ENCODE measurements around the gene MEA1.
A peak's percentile ranks its signal among the peaks of the same experiment; 100 is the strongest.

Gene MEA1

DNA sequence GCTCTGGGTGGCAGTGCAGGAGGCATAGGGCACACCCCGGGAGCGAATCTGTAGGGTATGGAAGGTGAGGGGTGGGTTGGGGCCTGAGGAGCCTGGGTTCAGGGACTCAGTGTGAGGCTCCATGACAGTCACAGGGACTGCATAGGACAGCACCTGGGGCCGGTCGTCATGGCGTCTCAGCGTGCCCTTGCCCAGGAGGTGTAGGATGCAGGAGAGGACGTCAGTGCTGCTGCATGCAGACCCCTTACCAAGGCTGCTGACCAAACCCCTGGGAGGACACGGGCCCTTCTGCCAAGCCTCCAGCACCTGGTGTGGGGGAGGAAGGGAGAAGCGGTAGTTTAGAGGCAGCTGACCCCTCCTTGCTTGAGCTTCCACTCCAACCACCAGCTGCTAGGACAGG, 24.0 kb upstream of the MEA1 start:
- DNase-seq, result no peak

DNA sequence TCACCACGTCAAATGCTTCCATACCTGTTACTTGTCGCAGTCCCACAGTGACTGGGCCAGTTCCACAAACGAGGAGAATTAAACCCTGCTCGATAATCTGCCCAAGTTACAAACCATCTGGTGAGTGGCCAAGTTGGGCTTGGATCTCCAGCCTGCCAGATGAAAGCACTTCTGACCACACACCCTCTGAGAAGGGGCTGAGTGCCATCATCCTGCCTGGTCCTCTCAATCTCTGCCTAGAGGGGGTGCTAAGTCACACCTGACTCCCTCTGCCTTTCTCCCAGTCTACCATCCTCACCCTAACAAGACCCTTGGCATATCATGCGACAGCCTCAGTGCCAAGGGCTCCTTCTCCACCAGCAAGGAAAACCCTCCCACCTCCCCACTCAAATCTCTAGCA, 23.5 kb upstream of the MEA1 start:
- DNase-seq, result no peak

DNA sequence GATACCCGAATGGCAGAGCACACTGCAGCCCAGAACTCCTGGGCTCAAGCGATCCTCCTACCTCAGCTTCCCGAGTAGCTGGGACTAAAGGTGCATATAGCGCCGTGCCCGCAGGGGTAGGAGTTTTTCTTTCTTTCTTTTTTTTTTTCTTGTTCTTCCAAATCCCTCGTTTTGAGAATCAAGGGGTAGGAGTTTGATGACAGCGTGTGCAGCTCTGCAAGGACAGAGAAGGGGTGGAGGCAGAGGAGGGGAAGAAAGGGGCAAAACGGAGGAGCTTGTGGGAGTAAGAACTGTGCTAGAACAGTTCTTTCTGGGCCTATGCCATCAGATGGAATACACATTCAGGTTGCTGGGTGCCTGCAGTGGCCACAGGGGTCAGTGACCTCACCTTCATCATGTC, 23.0 kb upstream of the MEA1 start:
- DNase-seq, result no peak

DNA sequence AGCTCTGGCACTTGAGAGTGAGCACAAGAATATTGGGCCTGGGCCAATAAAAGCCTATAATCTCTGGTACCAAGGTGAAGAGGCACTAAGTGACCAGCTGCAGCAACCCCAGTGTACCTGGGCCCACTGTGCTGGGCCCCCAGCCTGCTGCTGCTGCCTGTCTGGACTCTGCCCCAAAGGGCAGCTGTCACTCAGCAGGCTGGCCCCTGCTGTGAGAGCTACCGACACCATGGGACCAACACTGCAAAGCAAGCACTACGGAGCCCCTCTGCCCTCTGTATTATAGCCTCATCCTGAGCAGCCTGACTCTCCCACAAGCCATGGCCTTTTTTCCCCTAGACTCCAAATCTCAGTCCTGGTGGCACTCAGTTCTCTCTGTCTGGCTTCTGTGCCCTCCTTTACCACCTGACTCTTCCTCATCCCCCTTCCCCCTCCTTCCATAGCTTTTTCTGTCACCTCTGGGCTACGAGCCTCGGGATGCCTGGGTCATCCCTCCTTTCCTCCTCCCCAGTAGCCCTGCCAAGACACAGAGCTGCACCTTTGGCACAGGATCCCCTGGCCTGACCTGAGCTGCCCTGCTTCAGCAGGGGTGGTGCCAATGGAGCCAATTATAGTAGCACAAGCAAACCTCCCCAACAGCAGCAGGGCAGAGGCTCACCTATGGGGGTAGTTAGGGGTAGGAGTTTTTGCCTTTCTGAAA, 21.9 kb upstream of the MEA1 start:
- no peak for DNase-seq

DNA sequence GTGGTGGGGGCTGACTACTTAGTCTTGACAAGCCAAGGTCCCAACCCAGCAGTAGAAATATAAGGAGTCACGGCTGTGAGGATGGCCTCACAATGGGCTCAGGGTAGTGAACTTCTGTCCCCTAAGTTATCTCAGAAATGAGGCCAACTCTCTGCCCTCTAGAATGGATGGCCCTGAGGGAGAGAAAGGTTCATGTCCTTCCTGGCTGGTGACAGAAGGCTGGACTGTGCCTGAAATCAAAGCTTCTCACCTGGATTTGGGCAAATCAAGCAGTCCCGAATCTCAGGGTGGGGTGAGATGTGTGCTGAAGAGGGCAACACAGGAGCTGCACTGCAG, 20.4 kb upstream of the MEA1 start:
- no peak for DNase-seq

DNA sequence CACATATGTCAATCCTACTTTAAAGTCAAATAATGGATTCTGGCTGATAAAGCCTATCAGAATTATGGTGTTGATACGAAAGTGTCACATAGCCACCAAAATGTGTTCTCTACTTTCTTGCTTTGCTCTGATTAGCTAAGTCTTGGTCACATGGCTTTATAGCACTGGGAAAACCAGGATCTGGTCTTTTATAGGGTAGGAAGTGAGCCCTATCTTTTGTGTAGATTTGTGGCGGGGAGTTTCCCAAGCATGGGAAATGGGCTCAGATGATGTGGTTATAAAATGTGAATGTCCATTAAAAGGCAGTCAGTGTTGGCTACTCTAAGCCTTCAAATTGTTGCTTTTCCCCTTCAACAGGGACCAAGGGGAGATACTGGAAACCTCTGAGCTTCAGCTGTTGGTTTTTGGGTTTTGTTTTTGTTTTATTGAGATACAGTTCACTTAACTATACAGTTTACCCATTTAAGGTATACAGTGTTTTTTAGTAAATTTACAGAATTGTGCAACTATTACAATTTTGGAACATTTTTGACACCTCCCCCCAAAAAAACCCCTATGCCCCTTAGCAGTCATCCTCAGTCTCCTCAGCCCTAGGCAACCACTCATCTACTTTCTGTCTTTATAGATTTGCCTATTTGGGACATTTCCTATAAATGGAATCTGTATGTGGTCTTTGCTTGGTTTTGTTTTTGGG, 19.9 kb upstream of the MEA1 start:
- DNase-seq, result peak; percentile 44

DNA sequence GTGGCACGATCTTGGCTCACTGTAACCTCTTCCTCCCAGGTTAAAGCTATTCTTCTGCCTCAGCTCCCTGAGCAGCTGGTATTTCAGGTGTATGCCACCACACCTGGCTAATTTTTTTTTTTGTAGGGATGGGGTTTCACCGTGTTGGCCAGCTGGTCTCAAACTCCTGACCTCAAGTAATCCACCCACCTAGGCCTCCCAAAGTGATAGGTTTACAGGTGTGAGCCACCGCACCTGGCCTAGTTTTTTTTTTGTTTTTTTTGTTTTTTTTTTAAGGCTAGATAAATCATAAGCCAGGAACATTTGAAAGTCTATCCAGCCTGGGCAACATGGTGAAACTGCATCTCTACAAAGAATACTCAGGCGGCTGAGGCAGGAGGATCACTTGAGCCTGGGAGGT, 18.6 kb upstream of the MEA1 start:
- DNase-seq, result no peak

DNA sequence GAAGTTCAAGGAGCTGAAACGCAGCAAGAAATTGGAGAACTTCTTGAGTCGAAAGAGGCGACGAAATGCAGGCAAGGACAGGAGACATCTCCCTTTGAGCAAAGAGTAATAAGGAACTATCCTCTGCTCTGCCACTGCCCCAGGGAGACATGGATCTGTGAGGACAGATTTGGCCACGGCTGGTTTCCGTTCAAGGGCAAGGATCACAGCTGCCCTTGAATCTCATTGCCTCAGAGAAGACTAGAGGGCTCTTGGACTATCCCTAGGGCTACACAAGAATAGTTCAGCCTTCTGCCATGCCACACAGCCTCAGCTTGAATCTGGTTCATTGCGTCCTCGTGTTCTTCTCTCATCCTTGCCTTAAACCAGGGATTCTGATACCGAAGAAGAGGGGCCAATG, 15.4 kb upstream of the MEA1 start:
- no peak for DNase-seq

DNA sequence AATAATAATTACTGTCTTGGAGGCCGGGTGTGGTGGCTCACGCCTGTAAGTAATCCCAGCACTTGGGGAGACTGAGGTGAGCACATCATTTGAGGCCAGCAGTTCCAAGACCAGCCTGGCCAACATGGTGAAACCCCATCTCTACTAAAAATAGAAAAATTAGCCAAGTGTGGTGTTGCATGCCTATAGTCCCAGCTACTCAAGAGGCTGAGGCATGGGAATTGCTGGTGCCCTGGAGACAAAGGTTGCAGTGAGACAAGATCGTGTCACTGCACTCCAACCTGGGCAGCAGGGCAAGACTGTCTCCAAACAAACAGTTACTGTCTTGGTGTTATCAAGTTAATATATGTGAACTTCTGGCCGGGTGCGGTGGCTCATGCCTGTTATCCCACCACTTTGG, 12.6 kb upstream of the MEA1 start:
- DNase-seq, result no peak

DNA sequence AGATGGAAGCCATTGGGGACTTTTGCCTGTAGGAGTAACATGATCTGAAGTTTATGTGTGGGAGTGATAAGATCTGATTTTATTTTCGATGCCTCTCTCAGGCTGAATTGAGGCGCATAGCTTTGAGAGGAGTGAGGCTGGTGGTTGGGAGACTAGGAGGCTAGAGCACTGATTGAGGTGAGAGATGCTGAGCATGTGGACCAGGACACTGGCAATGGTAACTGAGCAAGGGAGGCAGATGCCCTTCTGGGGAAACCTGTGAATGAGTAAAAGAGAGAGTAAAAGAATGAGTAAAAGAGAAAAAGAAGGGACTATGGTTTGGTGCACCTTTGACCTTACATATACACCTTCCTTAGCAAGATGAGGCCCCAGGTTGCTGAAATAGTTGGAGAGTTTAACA, 10.7 kb upstream of the MEA1 start:
- DNase-seq, result no peak

DNA sequence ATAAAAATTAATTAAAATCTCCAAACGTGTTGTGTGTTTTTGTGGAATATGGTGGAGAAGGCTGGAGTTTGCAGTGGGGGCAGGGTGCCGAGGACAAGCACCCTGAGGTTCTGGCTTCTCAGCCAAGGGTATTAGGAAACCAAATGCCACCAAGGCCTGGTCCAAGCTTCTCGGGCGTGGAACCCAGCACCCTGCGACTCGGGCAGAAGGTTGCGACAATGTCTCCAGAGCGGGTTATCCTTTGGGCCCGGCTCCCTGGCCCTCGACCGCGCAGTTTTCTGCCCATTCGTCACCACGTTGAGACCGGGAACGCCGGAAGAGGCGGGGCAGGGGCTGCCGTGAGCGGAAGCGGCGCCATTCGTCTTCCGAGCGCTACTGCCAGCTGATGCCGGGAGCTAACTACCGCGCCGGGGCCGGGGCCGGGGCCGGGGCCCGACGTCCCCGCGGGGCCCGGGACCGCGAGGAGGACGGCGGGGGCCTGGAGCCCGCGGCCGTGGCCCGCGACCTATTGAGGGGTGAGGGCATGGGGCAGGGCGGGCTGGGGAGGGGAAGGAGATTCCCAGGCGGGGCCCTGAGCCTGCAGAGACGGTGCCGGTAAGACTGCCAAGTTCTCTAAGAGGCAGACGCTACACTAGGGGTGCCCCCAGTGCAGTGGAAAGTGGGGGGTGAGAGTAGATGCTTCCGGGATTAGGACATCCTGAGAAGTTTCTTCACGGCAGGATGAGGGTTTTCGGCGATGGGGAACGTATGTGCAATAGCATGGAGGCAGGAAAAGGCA, 7.7 kb upstream of the MEA1 start, which contains the start of gene RRP36:
Gene RRP36 (plus strand): TSS at position 354 of the 778 bp plus-strand sequence. CDS start 32 bp downstream, at position 386.
- peak; percentile 84 for DNase-seq

DNA sequence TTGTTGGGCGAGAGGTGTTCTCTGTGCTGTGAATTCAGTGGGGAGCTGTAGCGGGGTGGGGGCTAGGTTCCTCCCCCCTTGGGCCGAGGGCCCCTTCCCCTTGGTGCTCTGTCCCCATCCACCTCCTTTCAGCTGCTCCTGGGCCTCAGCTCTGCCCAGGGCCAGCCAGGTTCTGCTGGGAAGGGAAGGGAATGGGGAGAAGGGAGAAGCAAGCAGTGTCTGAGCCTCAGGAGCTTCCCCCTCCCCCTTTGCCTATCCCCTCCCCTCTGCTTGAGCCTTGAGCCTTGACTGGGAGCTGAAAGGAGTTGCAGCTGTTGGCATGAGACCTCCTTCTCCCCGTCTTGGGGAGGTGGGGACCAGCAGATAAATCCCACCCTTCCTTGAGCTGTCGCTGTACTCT, 7.1 kb upstream of the MEA1 start:
- DNase-seq, result no peak

DNA sequence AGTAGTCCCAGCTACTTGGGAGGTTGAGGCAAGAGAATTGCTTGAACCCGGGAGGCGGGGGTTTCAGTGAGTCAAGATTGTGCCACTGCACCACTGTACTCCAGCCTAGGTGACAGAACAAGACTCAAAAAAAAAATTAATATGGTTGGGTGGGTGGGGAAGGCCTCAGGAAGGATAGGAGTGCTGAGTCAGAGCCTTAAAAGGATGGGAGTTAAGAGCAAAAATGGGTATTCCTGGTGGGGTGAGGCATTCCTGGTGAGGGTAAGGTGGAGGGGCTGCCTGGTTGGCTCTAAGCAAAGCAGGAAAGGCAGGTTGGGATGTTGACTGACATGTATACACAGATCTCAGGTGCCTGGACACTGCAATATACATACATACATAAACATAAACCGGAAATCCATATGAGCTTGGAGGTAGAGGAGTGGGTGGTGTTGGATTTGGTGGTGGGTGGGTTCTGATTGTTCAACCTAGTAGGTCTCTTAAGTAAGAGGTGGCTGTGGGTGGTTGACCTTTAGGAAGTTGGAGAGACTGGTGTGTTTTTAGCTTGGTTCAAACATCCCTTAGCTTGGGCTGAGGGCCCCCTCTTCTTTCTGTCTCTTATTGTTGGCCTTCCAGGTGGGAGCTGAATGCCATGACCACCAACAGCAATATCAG, 6.4 kb upstream of the MEA1 start:
- DNase-seq, result no peak

DNA sequence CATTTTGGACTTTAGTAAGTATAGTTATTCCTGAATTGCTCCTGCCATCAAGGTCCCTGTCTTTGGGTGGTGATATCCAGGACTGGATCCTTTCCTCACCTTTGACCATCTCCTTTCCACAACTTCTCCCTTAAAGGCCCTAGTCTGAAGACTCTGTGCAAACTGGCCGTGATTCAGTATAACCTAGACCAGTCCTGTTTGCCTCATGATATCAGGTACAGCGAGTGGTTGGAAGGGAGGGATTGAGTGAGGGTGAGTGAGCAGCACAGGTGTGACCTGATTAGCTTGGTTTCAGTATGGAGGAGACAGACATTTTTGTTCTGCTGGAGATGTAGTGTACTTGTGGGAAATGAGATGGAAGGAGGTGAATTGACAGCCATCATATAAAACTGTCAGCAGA, 5.4 kb upstream of the MEA1 start:
- DNase-seq, result no peak

DNA sequence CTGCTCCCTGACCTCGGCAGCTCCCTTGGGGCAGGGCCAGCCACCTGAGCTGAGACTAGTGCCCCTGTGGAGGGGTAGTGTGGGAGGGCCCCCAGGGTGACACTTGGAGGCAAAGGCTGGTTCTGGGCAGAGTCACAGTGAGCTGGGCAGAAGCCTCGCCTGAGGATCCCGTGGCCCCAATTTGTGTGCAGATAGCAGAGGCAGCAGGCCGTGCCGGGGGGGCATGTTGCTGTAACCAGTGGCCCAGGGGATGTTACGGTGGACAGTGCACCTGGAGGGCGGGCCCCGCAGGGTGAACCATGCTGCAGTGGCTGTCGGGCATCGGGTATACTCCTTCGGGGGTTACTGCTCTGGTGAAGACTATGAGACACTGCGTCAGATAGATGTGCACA, 3.2 kb upstream of the MEA1 start:
- no peak for DNase-seq

DNA sequence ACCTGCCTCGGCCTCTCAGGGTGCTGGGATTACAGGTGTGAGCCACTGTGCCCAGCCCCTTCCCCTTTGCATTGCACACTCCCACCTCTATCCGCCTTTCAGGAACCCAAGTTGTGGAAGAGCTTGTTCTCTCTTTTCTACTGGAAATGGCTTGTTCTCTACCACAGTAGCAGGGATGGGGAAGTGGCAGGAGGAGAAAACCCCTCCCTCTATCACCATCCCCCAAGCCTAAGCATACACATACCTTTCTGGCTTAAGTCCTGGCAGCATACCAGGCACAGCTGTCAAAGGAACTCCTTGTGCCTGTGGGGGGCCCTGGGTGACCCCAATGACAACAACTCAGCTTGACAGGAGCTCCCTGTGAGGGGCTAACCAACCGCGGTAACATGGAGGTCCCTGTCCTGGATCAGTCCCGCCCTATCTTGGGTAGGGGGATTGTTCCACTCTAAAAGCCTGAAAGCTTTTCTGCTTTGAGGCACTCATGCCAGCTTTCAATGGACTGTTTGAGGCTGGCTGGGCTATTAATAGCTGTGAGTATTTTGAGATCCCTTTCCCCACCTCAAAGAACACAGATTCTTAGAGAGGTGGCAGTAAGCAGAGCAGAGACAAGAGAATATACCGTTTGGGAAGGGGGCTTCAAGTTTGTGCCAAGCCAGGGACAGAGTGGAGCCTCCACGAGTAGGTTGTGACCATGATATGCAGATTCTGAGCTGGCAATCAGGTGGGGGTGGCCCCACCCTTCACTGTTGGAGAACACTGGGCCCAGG, 2.6 kb upstream of the MEA1 start:
- peak; percentile 8 for DNase-seq

DNA sequence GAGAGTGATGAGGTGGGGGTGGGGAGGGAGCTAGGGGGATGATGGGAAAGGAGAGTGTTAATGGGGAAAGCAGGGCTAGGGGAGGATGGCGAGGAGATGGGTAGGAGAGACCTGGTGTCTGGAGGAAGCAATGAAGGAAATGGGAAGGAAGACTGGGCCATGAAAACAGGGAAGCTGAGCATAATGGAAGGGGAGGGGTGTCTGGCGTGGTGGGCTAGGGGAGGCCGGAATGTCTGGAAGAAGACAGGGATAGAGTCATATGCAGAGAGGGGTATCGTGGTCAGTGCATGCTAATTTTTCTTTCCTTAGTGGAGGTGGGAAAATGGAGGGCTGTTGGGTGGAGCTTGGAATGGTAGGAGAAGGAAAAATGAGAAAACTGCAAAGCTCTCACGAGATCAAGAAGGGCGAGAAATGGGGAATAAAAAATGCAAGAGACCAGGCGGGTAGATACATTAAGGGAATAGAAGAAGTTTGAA, 726 bp upstream of the MEA1 start:
- peak; percentile 14 for DNase-seq

DNA sequence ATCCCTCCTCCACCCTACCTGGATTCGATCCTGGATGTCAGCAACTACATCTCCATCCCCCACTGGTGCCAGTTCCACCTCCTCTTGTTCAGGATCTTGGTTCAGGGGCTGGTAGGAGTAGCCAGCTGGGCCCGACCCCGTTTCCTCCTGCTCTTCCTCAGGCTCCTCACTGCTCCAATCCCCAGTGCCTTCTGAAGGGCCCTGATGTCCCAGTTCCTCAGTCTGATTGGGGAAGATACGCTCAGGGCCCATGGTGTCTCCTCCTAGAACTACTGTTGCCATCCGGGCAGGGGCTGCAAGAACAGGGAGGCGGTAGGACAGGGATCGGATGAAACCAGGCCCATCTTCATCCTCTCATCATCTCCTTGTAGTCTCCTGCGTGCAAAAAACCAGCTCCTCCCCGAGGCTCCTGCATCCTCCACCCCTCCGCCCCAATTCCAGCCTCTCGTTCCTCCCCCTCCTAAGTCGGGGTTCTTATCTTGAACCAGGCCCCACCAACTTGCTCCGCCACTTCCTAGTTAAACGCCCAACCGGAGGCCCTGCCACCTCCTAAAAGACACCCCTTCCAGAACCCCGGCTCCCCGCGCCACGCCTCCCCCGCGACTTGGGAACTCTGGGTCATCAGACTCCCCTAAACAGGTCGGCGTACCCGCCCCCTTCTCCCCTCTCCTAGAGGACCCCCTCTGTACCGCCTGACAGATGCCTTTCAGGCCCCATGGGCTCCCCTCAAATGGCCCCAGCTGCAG, 476 bp downstream of the MEA1 start:
- peak; percentile 7 for DNase-seq

DNA sequence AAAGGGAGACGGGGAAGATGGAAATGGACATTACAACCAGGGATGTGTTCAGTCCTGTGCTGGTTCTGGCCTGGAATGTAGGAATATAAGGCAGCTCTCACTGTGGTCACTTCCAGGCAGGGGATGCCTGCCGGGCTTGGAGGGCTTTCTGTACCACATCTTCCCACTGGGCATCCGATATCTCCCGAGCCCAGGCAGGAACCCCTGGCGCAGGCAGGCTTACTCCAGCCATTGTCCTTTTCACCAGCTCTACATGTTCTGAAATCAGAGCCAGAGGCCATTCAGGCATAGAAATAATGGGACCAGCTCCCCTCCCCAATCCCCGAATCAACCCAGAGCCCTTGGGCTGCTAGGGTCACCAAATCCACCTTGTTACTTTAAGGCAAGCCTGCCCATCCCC, 1.4 kb downstream of the MEA1 start:
- no peak for DNase-seq

DNA sequence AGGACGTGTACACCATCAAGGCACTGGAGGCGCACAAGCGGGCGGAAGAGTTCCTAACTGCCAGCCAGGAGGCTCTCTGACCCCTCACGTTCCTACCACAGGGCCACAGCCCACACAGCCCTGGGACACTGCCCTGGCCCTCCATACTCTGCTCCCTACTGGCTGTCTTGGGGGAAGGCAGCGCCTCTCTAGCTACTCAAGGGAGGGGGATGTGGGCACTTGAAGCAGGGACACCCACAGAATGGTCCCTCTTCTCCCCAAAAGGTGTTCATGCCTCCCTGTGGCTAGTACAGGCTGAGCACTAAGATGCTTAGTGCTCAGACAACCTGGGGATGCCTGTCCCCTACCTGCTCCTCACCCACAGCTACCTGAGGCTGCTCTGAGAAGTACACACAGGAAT, 2.5 kb downstream of the MEA1 start:
- DNase-seq, result no peak

DNA sequence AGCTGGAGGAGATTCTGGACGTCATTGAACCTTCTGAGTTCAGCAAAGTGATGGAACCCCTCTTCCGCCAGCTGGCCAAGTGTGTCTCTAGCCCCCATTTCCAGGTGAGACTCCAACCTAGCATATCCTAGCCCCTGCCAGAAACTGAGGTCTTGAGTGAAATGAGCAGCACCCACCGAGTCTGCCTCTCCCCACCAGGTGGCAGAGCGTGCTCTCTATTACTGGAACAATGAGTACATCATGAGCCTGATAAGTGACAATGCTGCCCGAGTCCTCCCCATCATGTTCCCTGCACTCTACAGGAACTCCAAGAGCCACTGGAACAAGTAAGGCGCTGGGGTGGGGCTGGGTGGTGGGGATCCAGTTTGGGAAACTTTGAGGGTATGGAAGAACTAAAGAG, 4.6 kb downstream of the MEA1 start:
- peak; percentile 27 for DNase-seq

DNA sequence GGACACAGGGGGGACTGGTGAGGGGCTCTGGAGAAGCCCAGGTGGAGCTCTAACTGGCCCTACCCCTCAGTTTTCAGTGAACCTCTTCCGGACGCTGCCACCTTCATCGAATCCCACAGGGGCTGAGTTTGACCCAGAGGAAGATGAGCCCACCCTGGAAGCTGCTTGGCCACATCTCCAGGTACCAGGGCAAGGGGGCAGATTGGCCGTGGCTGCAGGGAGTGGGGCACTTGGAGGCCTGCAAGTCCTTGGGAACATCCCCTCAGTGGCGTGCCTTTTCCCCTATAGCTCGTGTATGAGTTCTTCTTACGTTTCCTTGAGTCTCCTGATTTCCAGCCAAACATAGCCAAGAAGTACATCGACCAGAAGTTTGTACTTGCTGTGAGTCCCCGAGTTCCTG, 6.6 kb downstream of the MEA1 start:
- DNase-seq, result no peak

Measured in suppressor macrophage treated with lipopolysaccharide for 4 hours (primary cell).